Stimulated activated CD4-positive, alpha-beta T cell treated with anti-CD3 and anti-CD28 coated beads, Interleukin-12 subunit alpha, Interleukin-12 subunit beta, amount 100 ng/mL, for 48 hours (primary cell): ENCODE data around the gene ZNF695.
A peak's percentile ranks its signal among the peaks of the same experiment; 100 is the strongest.
"Not testable (repeated sequence)": the region's sequence is repeated elsewhere in the genome, so short reads cannot be mapped to it uniquely, and the experiment has no call there.

Experiments used
- DNase-seq, 3 donors: peaks; one replicate each; pipeline ENCODE4 v3.0.0-alpha.2; 2020; ENCODE audit warnings: low read depth in 2 of 3, low spot score in 1 of 3

Gene ZNF695

DNA sequence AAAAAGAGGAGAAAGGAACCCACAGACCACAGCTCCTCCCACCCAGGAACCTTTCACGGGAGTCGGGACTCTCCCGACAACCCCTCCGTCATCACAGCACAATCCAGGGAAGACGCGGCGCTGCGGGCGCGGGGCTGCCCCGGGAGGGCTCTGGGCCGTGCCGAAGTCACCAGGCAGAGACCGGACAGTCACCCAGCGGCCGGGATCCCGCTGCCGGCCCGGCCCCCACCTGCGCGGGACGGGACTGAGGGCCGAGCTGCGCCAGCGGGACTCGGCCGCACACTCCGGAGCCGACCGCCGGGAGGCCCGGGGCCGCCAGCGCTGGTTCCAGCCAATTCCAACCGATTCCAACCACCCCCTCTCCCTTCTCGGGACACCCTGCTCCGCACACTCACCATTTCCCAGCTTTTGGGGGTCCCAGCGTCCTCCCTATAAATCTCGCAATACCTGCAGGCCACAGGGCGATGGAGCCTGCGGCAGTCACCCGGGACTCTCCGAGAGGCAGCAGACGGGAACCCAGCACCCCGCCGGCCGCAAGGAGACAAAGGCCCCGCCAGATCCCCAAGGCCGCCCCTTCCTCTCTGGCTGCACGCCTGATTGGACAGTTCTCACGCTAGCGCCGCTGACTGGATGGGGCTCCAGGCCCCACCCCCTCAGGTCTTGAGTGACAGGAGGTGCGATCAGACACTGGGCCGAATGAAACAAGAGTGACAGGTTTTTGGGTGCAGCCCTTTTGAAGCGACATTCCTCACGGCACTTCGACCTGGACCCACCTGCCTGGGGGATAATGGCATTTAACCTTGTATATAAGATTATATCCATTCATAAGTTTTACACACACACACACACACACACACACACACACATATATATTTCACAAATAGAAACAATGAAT lies at the start of gene ZNF695:
Gene ZNF695, minus strand, starts transcription at position 547 of the 895 bp plus-strand sequence. Its CDS starts 149 bp downstream, at position 398.
- DNase-seq = peak; percentile 26 to 44 (median 31)

DNA sequence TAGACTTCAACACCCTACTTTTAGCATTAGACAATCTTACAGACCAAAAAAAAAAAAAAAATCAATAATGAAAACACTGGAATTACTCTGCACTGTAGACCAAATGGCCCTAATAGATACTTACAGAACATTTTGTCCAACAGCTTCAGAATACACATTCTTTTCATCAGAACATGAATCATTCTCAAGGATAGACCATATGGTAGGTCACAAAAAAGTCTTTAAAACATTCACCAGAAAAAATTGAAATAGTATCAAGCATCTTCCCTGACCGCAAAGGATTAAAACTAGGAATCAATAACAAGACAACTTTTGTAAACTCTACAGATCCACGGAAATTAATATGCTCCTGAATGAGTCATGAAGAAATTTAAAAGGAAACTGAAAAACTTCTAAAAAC lies 48.2 kb upstream of the ZNF695 start:
- no peak for DNase-seq

DNA sequence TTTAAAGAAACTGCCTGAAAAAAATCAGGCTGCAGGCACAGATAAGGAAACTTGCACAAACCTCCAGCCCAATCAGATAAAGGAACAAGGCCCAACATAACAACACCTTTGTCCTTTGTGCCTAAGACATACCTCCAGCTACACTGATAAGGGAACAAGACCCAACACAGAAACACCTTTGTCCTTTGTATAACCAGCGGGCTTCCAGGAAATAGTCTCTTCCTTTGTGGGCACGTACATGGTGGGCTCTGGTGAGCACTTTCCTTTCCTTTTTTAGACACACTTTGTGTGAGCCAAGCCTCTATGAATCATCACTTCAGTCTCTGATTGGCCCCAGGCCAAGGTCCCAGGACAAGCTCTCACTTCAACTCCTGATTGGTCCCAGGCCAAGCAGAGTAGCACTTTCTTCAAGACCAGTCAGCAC lies 47.1 kb upstream of the ZNF695 start:
- no peak for DNase-seq

DNA sequence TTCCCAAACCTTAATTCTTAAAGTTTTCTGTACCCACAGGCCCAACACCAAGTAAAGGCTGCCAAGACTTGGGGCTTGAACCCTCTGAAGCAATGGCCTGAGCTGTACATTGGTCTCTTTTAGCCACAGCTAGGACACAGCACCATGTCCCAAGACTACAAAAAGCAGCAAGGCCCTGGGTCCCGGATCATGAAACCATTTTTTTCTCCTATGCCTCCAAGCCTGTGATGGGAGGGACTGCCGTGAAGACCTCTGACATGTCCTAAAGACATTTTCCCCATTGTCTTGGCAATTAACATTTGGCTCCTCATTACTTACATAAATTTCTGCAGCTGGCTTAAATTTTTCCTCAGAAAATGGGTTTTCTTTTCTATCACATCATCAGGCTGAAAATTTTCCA lies 39.8 kb upstream of the ZNF695 start:
- no peak for DNase-seq

DNA sequence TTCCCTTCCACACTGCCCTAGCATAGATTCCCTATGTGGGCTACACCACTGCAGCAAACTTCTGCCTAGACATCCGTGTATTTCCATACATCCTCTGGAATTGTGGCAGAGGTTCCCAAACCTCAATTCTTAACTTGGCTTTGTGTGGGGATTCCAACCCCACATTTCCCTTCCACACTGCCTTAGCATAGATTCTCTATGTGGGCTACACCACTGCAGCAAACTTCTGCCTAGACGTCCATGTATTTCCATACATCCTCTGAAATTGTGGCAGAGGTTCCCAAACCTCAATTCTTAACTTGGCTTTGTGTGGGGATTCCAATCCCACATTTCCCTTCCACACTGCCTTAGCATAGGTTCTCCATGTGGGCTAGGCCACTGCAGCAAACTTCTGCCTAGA lies 39.4 kb upstream of the ZNF695 start:
- DNase-seq = no peak

DNA sequence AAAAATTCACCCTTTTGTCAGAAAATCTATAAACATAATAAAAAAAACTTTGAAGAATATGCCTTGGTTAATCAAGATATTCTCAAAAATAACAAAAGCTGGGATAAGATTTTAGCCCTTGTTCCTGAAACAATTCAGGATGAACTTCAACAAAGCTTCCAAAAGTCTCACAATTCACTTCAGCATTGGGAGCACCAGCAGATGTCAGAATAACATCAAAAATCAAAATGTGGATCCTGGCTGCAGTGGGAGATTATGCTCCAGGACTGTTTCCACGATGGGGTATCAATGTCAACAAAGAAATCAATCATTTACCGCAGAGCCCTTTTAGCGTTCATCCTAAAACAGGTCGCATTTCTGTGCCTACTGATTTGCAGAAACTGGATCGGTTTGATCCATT lies 35.5 kb upstream of the ZNF695 start:
- no peak for DNase-seq

DNA sequence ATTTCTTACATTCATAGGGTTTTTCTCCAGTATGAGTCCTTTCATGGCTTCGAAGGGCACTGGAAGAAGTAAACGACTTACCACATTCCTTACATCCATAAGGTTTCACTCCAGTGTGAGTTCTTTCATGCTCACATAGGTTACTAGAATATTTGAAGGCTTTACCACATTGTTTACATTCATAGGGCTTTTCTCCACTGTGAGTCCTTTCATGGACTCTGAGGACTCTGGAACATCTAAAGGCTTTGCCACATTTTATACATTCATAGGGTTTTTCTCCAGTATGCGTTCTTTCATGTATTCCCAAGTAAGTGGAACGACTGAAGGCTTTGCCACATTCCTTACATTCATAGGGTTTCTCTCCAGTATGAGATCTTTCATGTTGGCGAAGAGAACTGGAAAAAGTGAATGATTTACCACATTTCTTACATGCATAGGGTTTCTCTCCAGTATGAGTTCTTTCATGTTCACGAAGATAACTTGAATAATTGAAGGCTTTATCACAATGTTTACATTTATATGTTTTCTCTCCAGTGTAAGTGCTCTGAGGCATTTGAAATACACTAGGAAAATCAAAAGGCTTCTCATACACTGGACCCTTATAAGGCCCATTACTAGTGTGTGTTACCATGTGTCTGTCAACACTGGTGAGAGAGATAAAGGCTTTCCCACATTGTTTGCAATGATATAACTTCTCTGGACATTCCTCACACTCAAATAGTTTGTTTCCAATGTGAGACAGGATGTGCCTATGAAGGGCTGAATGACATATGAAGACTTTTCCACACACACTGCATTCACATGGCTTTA lies 29.9 kb upstream of the ZNF695 start:
- DNase-seq = no peak

DNA sequence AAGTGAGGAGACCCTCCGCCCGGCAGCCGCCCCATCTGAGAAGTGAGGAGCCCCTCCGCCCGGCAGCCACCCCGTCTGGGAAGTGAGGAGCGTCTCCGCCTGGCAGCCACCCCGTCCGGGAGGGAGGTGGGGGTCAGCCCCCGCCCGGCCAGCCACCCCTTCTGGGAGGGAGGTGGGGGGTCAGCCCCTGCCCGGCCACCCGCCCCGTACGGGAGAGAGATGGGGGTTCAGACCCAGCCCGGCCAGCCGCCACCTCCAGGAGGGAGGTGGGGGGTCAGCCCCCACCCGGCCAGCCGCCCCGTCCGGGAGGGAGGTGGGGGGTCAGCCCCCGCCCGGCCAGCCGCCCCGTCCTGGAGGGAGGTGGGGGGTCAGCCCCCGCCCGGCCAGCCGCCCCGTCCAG lies 24.4 kb upstream of the ZNF695 start:
- DNase-seq = not testable (repeated sequence)

DNA sequence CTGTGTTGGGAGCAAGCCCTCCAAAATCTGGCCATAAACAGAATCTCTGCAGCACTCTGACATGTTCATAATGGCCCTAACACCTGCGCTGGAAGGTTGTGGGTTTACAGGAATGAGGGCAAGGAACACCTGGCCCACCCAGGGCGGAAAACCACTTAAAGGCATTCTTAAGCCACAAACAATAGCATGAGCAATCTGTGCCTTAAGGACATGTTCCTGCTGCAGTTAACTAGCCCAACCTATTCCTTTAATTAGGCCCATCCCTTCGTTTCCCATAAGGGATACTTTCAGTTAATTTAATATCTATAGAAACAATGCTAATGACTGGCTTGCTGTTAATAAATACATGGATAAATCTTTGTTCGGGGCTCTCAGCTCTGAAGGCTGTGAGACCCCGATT lies 16.8 kb upstream of the ZNF695 start:
- not testable (repeated sequence) for DNase-seq

DNA sequence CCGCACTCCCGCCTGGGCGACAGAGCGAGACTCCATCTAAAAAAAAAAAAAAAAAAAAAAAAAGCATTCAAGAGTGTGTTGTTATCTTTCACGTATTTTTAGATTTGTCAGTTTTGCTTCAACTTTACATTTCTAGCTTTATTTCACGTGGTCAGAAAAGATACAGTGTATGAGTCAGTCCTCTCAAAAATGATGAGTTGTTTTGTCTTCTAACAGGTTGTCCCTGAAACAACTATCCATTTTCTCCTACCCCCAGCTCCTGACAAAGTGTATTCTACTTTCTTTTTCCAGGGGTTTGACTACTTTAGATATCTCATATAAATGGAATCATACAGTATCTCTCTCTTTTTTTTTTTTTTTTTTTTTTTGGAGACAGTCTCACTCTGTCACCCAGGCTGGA lies 5.5 kb upstream of the ZNF695 start:
- DNase-seq = no peak

DNA sequence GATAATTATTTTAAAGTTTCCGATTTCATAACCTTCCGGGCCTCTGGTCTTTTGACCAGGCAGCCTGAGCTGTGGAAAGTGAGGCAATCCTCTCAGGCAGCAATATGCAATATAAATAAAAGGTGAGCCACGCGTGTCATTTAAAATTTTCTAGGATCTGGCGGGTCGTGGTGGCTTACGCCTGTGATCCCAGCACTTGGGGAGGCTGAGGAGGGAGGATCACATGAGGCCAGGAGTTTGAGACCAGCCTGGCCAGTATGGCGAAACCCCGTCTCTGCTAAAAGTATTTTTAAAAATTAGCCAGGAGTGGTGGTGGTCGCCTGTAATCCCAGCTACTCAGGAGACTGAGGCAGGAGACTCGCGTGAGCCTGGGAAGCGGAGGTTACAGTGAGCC lies 546 bp upstream of the ZNF695 start:
- no peak for DNase-seq

DNA sequence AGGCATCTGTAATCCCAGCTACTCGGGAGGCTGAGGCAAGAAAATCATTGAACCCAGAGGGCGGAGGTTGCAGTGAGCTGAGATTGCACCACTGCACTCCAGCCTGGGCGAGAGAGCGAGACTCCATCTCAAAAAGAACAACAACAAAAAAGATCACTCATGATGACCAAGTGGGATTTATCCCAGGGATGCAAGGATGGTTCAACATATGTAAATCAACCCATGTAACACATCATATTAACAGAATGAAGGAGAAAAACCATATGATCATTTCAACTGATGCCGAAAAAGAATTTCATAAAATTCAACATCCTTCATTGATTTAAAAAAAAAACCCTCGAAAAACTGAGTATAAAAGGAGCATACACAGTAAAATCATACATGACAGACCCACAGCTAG lies 3.8 kb downstream of the ZNF695 start:
- DNase-seq = not testable (repeated sequence)

DNA sequence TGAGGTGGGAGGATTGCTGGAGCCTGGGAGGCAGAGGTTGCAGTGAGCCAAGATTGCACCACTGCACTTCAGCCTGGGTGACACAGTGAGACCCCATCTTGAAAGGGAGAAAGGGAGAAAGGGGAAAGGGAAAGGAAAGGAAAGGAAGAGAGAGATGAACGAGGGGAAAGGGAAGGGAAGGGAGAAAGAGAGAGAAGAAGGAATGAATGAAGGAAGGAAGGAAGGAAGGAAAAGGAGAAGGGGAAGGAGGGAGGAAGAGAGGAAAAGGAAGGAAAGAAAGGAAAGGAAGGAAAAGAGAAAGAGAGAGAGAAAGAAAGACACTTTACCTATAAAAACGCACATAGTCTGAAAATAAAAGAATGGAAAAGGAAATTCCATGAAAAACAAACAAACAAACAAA lies 18.0 kb downstream of the ZNF695 start:
- no peak for DNase-seq

DNA sequence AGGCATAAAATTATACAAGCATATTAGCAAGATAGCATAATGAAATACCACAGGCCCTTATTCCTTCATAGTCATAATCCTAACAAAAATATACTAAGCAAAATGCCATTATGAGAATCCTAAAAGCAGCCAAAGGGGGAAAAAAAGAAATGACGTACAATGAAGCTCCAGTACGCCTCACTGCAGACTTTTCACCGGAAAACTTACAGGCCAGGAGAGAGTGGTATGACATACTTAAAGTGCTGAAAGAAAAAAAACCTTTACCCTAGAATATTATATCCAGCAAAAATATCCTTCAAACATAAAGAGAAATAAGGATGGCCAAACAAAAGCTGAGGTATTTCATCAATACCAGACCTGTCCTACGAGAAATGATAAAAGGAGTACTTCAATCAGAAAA lies 19.5 kb downstream of the ZNF695 start:
- no peak for DNase-seq

DNA sequence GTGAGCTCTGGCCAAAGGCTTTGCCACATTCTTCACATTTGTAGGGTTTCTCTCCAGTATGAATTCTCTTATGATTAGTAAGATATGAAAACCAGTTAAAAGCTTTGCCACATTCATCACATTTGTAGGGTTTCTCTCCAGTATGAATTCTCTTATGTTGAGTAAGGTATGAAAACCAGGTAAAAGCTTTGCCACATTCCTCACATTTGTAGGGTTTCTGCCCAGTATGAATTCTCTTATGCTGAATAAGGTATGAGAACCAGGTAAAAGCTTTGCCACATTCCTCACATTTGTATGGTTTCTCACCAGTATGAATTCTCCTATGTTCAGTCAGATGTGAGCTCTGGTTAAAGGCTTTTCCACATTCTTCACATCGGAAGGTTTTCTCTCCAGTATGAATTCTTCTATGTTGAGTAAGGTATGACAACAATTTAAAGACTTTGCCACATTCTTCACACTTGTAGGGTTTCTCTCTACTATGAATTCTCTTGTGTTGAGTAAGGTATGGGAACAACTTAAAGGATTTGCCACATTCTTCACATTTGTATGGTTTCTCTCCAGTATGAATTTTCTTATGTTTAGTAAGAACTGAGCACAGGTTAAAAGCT lies 20.7 kb downstream of the ZNF695 start:
- no peak for DNase-seq

DNA sequence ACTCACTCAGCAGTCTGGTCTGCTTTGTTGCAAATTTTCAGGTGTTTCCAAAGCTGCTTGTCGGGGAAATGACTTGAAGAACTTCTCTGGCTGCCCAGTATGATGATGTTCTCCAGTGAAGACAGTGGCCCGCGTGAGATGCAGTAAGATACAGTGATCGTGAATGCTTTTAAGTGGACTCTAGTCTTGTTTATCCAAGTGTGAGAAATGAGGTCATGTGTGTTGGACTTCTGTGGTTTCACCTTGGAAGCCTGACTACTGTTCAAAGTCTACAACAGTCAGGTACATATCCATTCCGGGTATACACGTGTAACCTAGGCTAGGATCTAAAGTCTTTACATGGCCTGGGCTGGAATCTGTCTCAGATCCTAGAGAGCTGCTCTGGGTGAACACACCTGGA lies 29.1 kb downstream of the ZNF695 start:
- no peak for DNase-seq

DNA sequence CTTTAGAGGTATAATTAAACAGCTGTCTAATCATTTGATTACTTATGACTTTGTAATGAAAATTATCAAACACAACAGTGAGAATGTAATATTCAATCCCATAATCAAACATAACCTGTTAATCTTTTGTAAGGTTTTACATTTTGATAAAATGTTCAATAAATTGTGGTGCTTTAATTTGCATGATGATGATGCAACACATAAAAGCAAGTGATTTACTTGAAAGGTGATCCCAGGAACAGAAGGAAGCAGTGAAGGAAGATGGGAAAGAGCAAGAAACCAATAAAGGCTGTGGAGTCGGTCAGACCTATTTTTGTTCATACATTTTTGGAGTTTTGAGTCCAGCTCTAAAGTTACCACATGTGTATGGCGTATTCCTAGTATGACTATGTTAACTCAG lies 29.6 kb downstream of the ZNF695 start:
- DNase-seq = no peak

DNA sequence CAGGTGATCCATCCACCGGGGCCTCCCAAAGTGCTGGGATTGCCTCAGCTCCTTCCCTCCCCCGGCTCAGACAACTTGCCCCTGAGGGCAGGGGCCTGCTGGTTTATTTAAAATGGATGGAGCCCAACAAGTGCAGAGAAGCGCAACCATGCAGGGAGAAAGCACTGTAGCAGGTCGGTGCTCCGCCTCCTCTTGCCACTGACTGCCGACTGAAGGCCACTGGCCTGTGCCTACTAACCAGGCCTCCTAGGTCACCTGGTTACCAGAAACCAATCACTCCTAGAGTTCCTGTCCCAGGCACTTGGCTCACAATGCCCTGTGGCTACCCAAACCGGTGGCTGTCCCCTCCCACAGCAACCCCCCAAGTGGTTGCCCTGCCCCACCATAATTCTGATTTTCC lies 35.9 kb downstream of the ZNF695 start:
- DNase-seq = no peak

DNA sequence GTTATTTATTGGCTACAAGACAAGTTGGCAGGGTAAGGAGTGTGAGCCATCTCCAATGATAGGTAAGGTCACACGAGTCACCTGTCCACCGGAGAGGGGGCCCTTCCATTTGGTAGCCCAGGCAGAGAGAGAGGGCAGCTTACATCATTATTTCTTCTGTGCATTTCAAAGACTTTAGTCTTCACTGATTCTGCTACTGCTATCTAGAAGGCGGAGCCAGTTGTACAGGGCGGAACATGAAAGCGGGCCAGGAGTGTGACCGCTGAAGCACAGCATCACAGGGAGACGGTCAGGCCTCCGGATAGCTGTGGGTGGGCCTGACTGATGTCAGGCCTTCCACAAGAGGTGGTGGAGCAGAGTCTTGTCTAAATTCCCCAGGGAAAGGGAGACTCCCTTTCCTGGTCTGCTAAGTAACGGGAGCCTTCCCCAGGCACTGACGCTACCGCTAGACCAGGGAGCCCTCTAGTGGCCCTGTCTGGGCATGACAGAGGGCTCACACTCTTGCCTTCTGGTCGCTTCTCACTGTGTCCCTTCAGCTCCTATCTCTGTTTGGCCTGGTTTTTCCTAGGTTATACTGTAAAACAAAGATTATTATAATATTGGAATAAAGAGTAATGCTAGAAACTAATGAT lies 36.7 kb downstream of the ZNF695 start:
- peak; percentile 5 to 36 (median 24) for DNase-seq

DNA sequence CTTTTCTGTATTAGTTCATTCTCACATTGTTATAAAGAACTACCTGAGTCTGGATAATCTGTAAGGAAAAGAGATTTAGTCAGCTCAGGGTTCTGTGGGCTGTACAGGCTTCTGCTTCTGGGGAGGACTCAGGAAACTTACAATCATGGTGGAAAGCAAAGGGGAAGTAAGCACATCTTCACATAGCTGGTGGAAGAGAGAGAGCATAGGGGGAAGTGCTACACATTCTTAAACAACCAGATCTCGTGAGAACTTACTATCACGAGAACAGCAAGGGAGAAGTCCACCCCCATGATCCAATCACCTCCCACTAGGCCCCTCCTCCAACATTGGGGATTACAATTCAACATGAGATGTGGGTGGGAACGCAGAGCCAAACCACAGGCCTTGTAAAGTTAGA lies 38.2 kb downstream of the ZNF695 start:
- DNase-seq = no peak

DNA sequence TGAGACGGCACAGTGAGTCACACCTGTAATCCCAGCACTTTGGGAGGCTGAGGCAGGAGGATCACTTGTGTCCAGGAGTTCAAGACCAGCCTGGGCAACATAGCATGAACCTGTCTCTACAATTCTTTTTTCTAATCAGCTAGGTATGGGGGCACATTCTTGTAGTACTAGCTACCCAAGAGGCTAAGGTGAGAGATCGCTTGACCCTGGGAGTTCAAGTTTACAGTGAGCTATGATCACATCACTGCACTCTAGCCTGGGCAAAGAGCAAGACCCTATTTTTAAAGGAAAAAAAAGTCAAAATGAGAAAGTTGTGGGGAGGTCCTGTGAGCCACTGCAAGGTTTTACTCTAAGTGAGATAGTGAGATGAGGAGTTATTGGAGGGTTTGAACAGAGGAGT lies 41.4 kb downstream of the ZNF695 start:
- DNase-seq = no peak
